A673 (cell line): ENCODE measurements around the gene BTBD8.

Experiments used
- EZH2 ChIP-seq: fragments of 200-600 bp; sonication (generic); IDR thresholded peaks from 2 replicates; pipeline ENCODE4 v1.6.1; 2017; ENCODE audit warnings: borderline replicate concordance, low read depth, mild to moderate bottlenecking, mixed read lengths, antibody characterized with exemption, low read length; ENCODE audit not compliant: poor library complexity, severe bottlenecking
- TF ChIP-seq, protein P1 (sequence below): fragments of 300-800, 200-600 bp; sonication (generic); conservative IDR thresholded peaks from 2 replicates; pipeline ENCODE4 v1.5.1; 2017; ENCODE audit warnings: low read depth, mild to moderate bottlenecking, antibody characterized with exemption, low read length, moderate library complexity, mixed read lengths

DNA sequence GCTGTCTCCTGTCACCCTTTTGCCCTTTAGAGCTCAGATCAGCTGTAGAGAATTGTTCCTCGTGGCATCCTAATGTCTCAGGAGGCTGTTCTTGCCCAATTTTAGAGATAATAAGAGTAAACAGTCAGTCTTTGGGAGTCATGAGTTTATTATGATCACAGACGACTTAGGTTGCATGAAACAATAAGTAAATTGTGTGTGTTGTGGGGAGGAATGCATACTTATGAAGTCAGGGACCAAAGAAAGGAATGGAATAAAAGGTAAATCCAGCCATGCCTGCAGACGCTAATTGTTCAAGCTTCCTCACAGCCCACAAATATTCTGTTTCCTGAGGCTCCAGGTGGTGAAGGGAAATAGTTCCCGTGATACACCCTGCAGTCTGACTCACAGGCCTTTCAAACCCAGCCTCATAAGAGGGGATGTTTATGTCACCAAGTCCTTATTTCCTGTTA is 49.5 kb upstream of the BTBD8 start:
- TF ChIP-seq, protein P1, sequence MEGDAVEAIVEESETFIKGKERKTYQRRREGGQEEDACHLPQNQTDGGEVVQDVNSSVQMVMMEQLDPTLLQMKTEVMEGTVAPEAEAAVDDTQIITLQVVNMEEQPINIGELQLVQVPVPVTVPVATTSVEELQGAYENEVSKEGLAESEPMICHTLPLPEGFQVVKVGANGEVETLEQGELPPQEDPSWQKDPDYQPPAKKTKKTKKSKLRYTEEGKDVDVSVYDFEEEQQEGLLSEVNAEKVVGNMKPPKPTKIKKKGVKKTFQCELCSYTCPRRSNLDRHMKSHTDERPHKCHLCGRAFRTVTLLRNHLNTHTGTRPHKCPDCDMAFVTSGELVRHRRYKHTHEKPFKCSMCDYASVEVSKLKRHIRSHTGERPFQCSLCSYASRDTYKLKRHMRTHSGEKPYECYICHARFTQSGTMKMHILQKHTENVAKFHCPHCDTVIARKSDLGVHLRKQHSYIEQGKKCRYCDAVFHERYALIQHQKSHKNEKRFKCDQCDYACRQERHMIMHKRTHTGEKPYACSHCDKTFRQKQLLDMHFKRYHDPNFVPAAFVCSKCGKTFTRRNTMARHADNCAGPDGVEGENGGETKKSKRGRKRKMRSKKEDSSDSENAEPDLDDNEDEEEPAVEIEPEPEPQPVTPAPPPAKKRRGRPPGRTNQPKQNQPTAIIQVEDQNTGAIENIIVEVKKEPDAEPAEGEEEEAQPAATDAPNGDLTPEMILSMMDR = no peak
- no peak for TF ChIP-seq EZH2
